ENCODE measurements around the gene LRRC40. TPM values are rescaled to one million over a fixed set of nuclear protein-coding genes. Genes with fewer than 3 reads are reported as not detected.

Gene LRRC40
- total RNA-seq (2014; rRNA removed; shearing (Covaris generic)), result 18.8 and 24.1 TPM in 2 replicates
- polyA plus RNA-seq (2016; fragmentation: Nextera tagmentation; extraction: Ambion mirVana), result 15.7 and 16.4 TPM in 2 replicates

- Histone ChIP-seq H3K9ac (peak within 1 kb of the TSS; percentile 97), H4K20me1 (ENCODE audit: insufficient read depth) (no peaks in the 10 kb centered on the region), H2AFZ (peak within 1 kb of the TSS; percentile 98), H3K9me3 (ENCODE audit: low read depth) (no peaks in the 10 kb centered on the region), H3K79me2 (ENCODE audit: insufficient read depth) (peaks cover 97% of the 10 kb centered on the region), H3K4me1 (ENCODE audit: insufficient read depth) (peaks cover 46% of the 10 kb centered on the region), H3K9me2 (ENCODE audit: insufficient read depth) (no peaks in the 10 kb centered on the region), H3K4me2 (ENCODE audit: unreplicated experiment) (peak within 1 kb of the TSS; percentile 96), H3K27me3 (replicated peaks; ENCODE audit: insufficient read depth) (no peaks in the 10 kb centered on the region), H3F3A (ENCODE audit: insufficient read depth) (peaks cover 10% of the 10 kb centered on the region), H3K27ac (peak within 1 kb of the TSS; percentile 90), H3K36me3 (ENCODE audit: low read depth) (no peaks in the 10 kb centered on the region), H3K4me3 (peak within 1 kb of the TSS; percentile 98)
- in situ Hi-C loops (cut with MboI), result no loop called here
- WGBS, 2 experiments (ENCODE audit: low coverage in 1 of 2, low lambda C conversion rate in 2 of 2, missing lambda C conversion rate in 2 of 2), result 1 to 3% methylated on average over 35 to 47 of the region's 47 CpGs
- TF ChIP-seq EZH2 (IDR thresholded peaks at IDR 0.05; ENCODE audit: insufficient read depth, poor library complexity, severe bottlenecking) (no peak), EZH2phosphoT487 (IDR thresholded peaks at IDR 0.05; ENCODE audit: insufficient read depth, low read depth) (no peak)
- DNase-seq, result peak; percentile 98
Observed at GRCh38 chr1:70205434-70206118, at the start of gene LRRC40. LRRC40 (minus strand) TSS chr1:70205579; CDS start chr1:70205540, 39 bp downstream.

GRCh38 chr1:70248729-70249128 is 43.4 kb upstream of the LRRC40 start:
- no peak for TF ChIP-seq EZH2phosphoT487 (IDR thresholded peaks at IDR 0.05; ENCODE audit: insufficient read depth, low read depth)
- no peak for TF ChIP-seq EZH2 (IDR thresholded peaks at IDR 0.05; ENCODE audit: insufficient read depth, poor library complexity, severe bottlenecking)
- H3K27me3 ChIP-seq (replicated peaks; ENCODE audit: insufficient read depth), result no peaks in the 10 kb centered on the region
- H3K4me3 ChIP-seq, result no peak overlapping the region
- H3K4me1 ChIP-seq (ENCODE audit: insufficient read depth), result no peaks in the 10 kb centered on the region
- no peak overlapping the region for H3K4me2 ChIP-seq (ENCODE audit: unreplicated experiment)
- in situ Hi-C loops (cut with MboI), result no loop called here
- peaks cover 88% of the 10 kb centered on the region for H3F3A ChIP-seq (ENCODE audit: insufficient read depth)
- H3K27ac ChIP-seq, result no peak overlapping the region
- no peak overlapping the region for H3K9ac ChIP-seq
- no peak for DNase-seq
- peaks cover 97% of the 10 kb centered on the region for H3K36me3 ChIP-seq (ENCODE audit: low read depth)
- no peak overlapping the region for H2AFZ ChIP-seq
- peaks cover 4% of the 10 kb centered on the region; the same call in 1 of the 2 replicates for H4K20me1 ChIP-seq (ENCODE audit: insufficient read depth)
- 85 to 92% methylated on average over 4 of the region's 4 CpGs for WGBS, 2 experiments (ENCODE audit: low coverage in 1 of 2, low lambda C conversion rate in 2 of 2, missing lambda C conversion rate in 2 of 2)
- H3K9me2 ChIP-seq (ENCODE audit: insufficient read depth), result no peaks in the 10 kb centered on the region
- H3K79me2 ChIP-seq (ENCODE audit: insufficient read depth), result peaks cover 32% of the 10 kb centered on the region
- no peaks in the 10 kb centered on the region for H3K9me3 ChIP-seq (ENCODE audit: low read depth)

- TF ChIP-seq EZH2phosphoT487 (IDR thresholded peaks at IDR 0.05; ENCODE audit: insufficient read depth, low read depth), result no peak
- TF ChIP-seq EZH2 (IDR thresholded peaks at IDR 0.05; ENCODE audit: insufficient read depth, poor library complexity, severe bottlenecking), result no peak
- Histone ChIP-seq H3K4me1 (ENCODE audit: insufficient read depth) (no peaks in the 10 kb centered on the region), H4K20me1 (ENCODE audit: insufficient read depth) (peaks cover 4% of the 10 kb centered on the region; the same call in 1 of the 2 replicates), H3K4me3 (no peak overlapping the region), H3K27me3 (replicated peaks; ENCODE audit: insufficient read depth) (no peaks in the 10 kb centered on the region), H3F3A (ENCODE audit: insufficient read depth) (peaks cover 78% of the 10 kb centered on the region), H3K36me3 (ENCODE audit: low read depth) (peaks cover 100% of the 10 kb centered on the region), H2AFZ (no peak overlapping the region), H3K9me3 (ENCODE audit: low read depth) (no peaks in the 10 kb centered on the region), H3K9me2 (ENCODE audit: insufficient read depth) (no peaks in the 10 kb centered on the region), H3K9ac (no peak overlapping the region), H3K79me2 (ENCODE audit: insufficient read depth) (peaks cover 42% of the 10 kb centered on the region), H3K4me2 (ENCODE audit: unreplicated experiment) (no peak overlapping the region), H3K27ac (no peak overlapping the region)
- in situ Hi-C loops (cut with MboI), result no loop called here
- no peak for DNase-seq
Observed at GRCh38 chr1:70247768-70248167, 42.4 kb upstream of the LRRC40 start.

GRCh38 chr1:70247122-70247521 is 41.7 kb upstream of the LRRC40 start:
- H3K9ac ChIP-seq, result no peak overlapping the region
- no peak overlapping the region for H2AFZ ChIP-seq
- no peaks in the 10 kb centered on the region for H3K9me2 ChIP-seq (ENCODE audit: insufficient read depth)
- peaks cover 72% of the 10 kb centered on the region for H3F3A ChIP-seq (ENCODE audit: insufficient read depth)
- TF ChIP-seq EZH2 (IDR thresholded peaks at IDR 0.05; ENCODE audit: insufficient read depth, poor library complexity, severe bottlenecking) (no peak), EZH2phosphoT487 (IDR thresholded peaks at IDR 0.05; ENCODE audit: insufficient read depth, low read depth) (no peak)
- H3K27ac ChIP-seq, result no peak overlapping the region
- H3K4me1 ChIP-seq (ENCODE audit: insufficient read depth), result no peaks in the 10 kb centered on the region
- no peaks in the 10 kb centered on the region for H3K9me3 ChIP-seq (ENCODE audit: low read depth)
- H3K27me3 ChIP-seq (replicated peaks; ENCODE audit: insufficient read depth), result no peaks in the 10 kb centered on the region
- DNase-seq, result no peak
- H4K20me1 ChIP-seq (ENCODE audit: insufficient read depth), result peaks cover 4% of the 10 kb centered on the region; the same call in 1 of the 2 replicates
- in situ Hi-C loops (cut with MboI), result no loop called here
- H3K4me2 ChIP-seq (ENCODE audit: unreplicated experiment), result no peak overlapping the region
- H3K4me3 ChIP-seq, result no peak overlapping the region
- peaks cover 100% of the 10 kb centered on the region for H3K36me3 ChIP-seq (ENCODE audit: low read depth)
- H3K79me2 ChIP-seq (ENCODE audit: insufficient read depth), result peaks cover 48% of the 10 kb centered on the region
